Transverse colon (tissue), 4 donors: ENCODE data around the gene OTOR.

Experiments
- CTCF ChIP-seq, 5 experiments: fragments of 200-600 bp in 3 of 5; fragments of 450-650 bp in 2 of 5; sonication (generic) in 3 of 5; IDR thresholded peaks; 1 replicate in 2 of 5; 2 replicates in 3 of 5; pipeline ENCODE4 v1.5.1; 2016 to 2017; ENCODE audit warnings: antibody characterized with exemption in 5 of 5, inconsistent platforms in 3 of 5, mild to moderate bottlenecking in 2 of 5, moderate library complexity in 1 of 5
- POLR2A ChIP-seq: fragments of 450-650 bp; IDR thresholded peaks from one replicate; pipeline ENCODE4 v1.6.1; 2016; ENCODE audit warnings: antibody characterized with exemption, mild to moderate bottlenecking, moderate library complexity
- POLR2AphosphoS5 ChIP-seq, 3 donors: sonication (generic); formaldehyde crosslinking; IDR thresholded peaks; one replicate each; pipeline ENCODE4 v1.6.1; 2016; ENCODE audit warnings: antibody characterized with exemption in 3 of 3

GRCh38 chr20:16744178-16744807 lies 3.9 kb upstream of the OTOR start:
- TF ChIP-seq POLR2A, result no peak
- TF ChIP-seq POLR2AphosphoS5 (IDR thresholded peaks at IDR 0.05), result no peak
- no peak for TF ChIP-seq CTCF (IDR thresholded peaks at IDR 0.05)
